B cell (primary cell): ENCODE data around the gene JSRP1. TPM values are rescaled to one million over a fixed set of nuclear protein-coding genes. Genes with fewer than 3 reads are reported as not detected.

ENCODE experiments used
- ATAC-seq: fragments of 200-7000 bp; cut with Tn5 transposase; one replicate; pipeline ENCODE4 v1.10.0; 2021; ENCODE audit warnings: low read depth, mild to moderate bottlenecking, moderate number of reproducible peaks, moderate library complexity
- CTCF ChIA-PET: fragments of 350-600 bp; sonication (Branson Sonifier 250); formaldehyde crosslinking; loops from one replicate; lab custom pipeline; 2021; ENCODE audit warnings: antibody characterized with exemption, inconsistent platforms; lab: Charles Lee
- POLR2A ChIA-PET: fragments of 350-600 bp; sonication (Branson Sonifier 250); formaldehyde crosslinking; loops from one replicate; lab custom pipeline; 2021; ENCODE audit warnings: antibody characterized with exemption; lab: Charles Lee
- DNase-seq: peaks from one replicate; pipeline ENCODE4 v3.0.0; 2013
- H2AFZ ChIP-seq: 2 replicates; pipeline ENCODE4 v1.6.1; 2012; ENCODE audit warnings: mild to moderate bottlenecking, low read depth, low read length; ENCODE audit not compliant: insufficient read depth, poor library complexity, severe bottlenecking
- H3K27ac ChIP-seq, 2 donors: 1 replicate in 1 of 2; 2 replicates in 1 of 2; pipeline ENCODE4 v1.5.1; 2012 to 2013; ENCODE audit warnings: low read length in 2 of 2, mild to moderate bottlenecking in 2 of 2, moderate library complexity in 1 of 2
- H3K27me3 ChIP-seq, 4 experiments: fragments of 200-600 bp in 1 of 4; sonication (generic) in 1 of 4; replicated peaks in 1 of 4; 1 replicate in 2 of 4; 2 replicates in 2 of 4; pipeline versions ENCODE4 v1.6.1 to v1.7.0; 2013 to 2016; ENCODE audit warnings: low read length in 3 of 4, mild to moderate bottlenecking in 2 of 4, mixed read lengths in 1 of 4, moderate library complexity in 1 of 4; ENCODE audit not compliant: insufficient read depth in 4 of 4, control insufficient read depth in 3 of 4; ENCODE audit errors: control extremely low read depth in 1 of 4
- H3K36me3 ChIP-seq, 2 experiments: replicated peaks in 1 of 2; 1 replicate in 1 of 2; 2 replicates in 1 of 2; pipeline versions ENCODE4 v1.6.1 to v1.7.1; 2013; ENCODE audit warnings: low read length in 1 of 2; ENCODE audit not compliant: insufficient read depth in 2 of 2, control insufficient read depth in 1 of 2; ENCODE audit errors: control extremely low read depth in 1 of 2, extremely low read depth in 1 of 2
- H3K4me1 ChIP-seq, 2 donors: fragments of 200-600 bp in 1 of 2; sonication (generic) in 1 of 2; 1 replicate in 1 of 2; 2 replicates in 1 of 2; pipeline versions ENCODE4 v1.5.1 to v1.6.1; 2013 to 2017; ENCODE audit warnings: low read length in 2 of 2; ENCODE audit not compliant: control insufficient read depth in 2 of 2, insufficient read depth in 2 of 2
- H3K4me2 ChIP-seq: replicated peaks from 2 replicates; pipeline ENCODE3; 2012; ENCODE audit warnings: mild to moderate bottlenecking, low read depth, low read length; ENCODE audit not compliant: poor library complexity, severe bottlenecking
- H3K4me3 ChIP-seq, 5 experiments: fragments of 200-600 bp in 1 of 5; sonication (generic) in 1 of 5; 1 replicate in 3 of 5; 2 replicates in 2 of 5; pipeline versions ENCODE4 v1.5.1 to v1.7.0; 2011 to 2016; ENCODE audit warnings: low read length in 4 of 5, mild to moderate bottlenecking in 4 of 5, low read depth in 2 of 5, control low read depth in 1 of 5, moderate library complexity in 1 of 5; ENCODE audit not compliant: insufficient read depth in 1 of 5; ENCODE audit errors: control extremely low read depth in 1 of 5, extremely low read depth in 1 of 5
- H3K79me2 ChIP-seq: fragments of 200-600 bp; sonication (generic); one replicate; pipeline ENCODE4 v1.6.0; 2016; ENCODE audit warnings: low read length; ENCODE audit not compliant: control insufficient read depth, insufficient read depth
- H3K9ac ChIP-seq: fragments of 200-600 bp; sonication (generic); 2 replicates; pipeline ENCODE4 v1.6.1; 2017; ENCODE audit warnings: mild to moderate bottlenecking, low read length, moderate library complexity
- H3K9me3 ChIP-seq, 3 donors: one replicate each; pipeline versions ENCODE4 v1.6.1 to v1.7.1; 2013; ENCODE audit warnings: low read length in 2 of 3; ENCODE audit not compliant: control insufficient read depth in 2 of 3, insufficient read depth in 1 of 3; ENCODE audit errors: control extremely low read depth in 1 of 3
- H4K20me1 ChIP-seq: 2 replicates; pipeline ENCODE4 v1.6.0; 2012; ENCODE audit warnings: mild to moderate bottlenecking, low read length; ENCODE audit not compliant: insufficient read depth, control insufficient read depth, poor library complexity, severe bottlenecking
- H3K27ac Mint-ChIP-seq: one replicate; pipeline ENCODE4 v1.8.0; 2021; ENCODE audit warnings: mixed read lengths
- H3K27me3 Mint-ChIP-seq: one replicate; pipeline ENCODE4 v1.8.0; 2021; ENCODE audit warnings: mixed read lengths
- H3K4me1 Mint-ChIP-seq: one replicate; pipeline ENCODE4 v1.8.0; 2021; ENCODE audit warnings: mixed read lengths
- H3K4me3 Mint-ChIP-seq: one replicate; pipeline ENCODE4 v1.8.0; 2021; ENCODE audit warnings: mixed read lengths
- H3K9me3 Mint-ChIP-seq: one replicate; pipeline ENCODE4 v1.8.0; 2022; ENCODE audit warnings: mixed read lengths; ENCODE audit not compliant: insufficient read depth
- EZH2 ChIP-seq: IDR thresholded peaks from 2 replicates; pipeline ENCODE4 v1.6.1; 2012; ENCODE audit warnings: borderline replicate concordance, low read depth, mild to moderate bottlenecking, moderate library complexity, low read length; ENCODE audit not compliant: insufficient read depth, poor library complexity, severe bottlenecking
- WGBS: methylation state at CpG from one replicate; pipeline ENCODE4 v1.1.5; 2013; ENCODE audit warnings: missing lambda C conversion rate; ENCODE audit not compliant: insufficient coverage; 5-methylcytosine and 5-hydroxymethylcytosine counted together
- intact Hi-C: fragments of 100-400 bp; cut with micrococcal nuclease; formaldehyde crosslinking; loops from one replicate; pipeline ENCODE4 v1.10.0; 2022
- polyA plus RNA-seq: library from polyadenylated mRNA; depleted of rRNA; stranded (reverse); fragments of >200 nt; gene quantifications from 2 replicates; pipeline ENCODE4 v1.2.3, GENCODE V29; 2012
- total RNA-seq, 2 donors: library from RNA; stranded (reverse); fragments of 120-200 nt in 1 of 2; gene quantifications; 1 replicate in 1 of 2; 2 replicates in 1 of 2; pipeline versions ENCODE4 v1.2.3 to v1.2.4, GENCODE V29; 2013 to 2022
- TF ChIP-seq, protein P1 (sequence below): fragments of 200-600 bp; IDR thresholded peaks from one replicate; pipeline ENCODE4 v1.8.0; 2022; ENCODE audit warnings: antibody characterized with exemption, mild to moderate bottlenecking

The JSRP1 gene
- total and polyA plus RNA-seq, 2 donors (not counting 1 experiment from before 2014, with no cell fraction given): 2.1 to 3.0 TPM

DNA sequence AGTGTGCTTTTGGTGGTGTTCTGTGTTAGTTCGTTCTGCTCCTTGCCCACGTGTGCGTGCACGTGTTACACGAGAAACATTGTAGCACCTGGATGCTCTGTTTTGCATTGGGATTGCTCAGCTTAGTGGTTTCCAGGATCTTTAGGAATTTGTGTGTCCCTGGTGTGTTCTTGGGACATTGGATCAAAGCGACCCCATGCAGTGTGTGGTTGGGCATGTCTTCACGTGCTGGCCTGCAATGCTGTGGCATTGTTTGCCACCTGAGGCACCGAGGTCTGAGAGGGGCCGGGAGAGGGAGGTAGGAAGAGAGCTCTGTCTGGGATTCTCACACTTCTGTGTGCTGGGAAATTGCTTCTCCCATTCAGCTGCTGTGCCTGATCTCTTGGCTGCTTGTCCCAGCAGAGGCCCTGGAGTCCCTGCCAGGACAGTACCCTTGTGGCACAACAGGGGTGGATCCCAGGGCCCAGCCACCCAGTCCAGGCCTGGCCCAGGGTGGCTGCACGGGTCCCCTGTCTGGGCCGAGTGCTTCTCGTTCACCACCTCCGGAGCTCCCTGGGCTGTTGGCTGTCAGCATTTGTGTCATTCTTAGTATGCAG is 31.4 kb downstream of the JSRP1 start:
- no peak for ATAC-seq
- Histone ChIP-seq H3K4me3 (no peak overlapping the region), H3K27ac (peak overlapping the region; percentile 43 to 63), H3K36me3 (peaks cover 0 to 51% of the 10 kb centered on the region in 2 experiments), H3K4me1 (peaks cover 16 to 40% of the 10 kb centered on the region in 2 donors), H2AFZ (no peak overlapping the region), H3K9ac (no peak overlapping the region), H3K79me2 (peaks cover 17% of the 10 kb centered on the region), H3K4me2 (no peak overlapping the region), H3K27me3 (no peaks in the 10 kb centered on the region), H3K9me3 (no peaks in the 10 kb centered on the region), H4K20me1 (peaks cover 26% of the 10 kb centered on the region)
- 95% methylated on average over 13 of the region's 13 CpGs for WGBS
- ChIA-PET POLR2A (no interaction called here), CTCF (no interaction called here)
- TF ChIP-seq, protein P1, sequence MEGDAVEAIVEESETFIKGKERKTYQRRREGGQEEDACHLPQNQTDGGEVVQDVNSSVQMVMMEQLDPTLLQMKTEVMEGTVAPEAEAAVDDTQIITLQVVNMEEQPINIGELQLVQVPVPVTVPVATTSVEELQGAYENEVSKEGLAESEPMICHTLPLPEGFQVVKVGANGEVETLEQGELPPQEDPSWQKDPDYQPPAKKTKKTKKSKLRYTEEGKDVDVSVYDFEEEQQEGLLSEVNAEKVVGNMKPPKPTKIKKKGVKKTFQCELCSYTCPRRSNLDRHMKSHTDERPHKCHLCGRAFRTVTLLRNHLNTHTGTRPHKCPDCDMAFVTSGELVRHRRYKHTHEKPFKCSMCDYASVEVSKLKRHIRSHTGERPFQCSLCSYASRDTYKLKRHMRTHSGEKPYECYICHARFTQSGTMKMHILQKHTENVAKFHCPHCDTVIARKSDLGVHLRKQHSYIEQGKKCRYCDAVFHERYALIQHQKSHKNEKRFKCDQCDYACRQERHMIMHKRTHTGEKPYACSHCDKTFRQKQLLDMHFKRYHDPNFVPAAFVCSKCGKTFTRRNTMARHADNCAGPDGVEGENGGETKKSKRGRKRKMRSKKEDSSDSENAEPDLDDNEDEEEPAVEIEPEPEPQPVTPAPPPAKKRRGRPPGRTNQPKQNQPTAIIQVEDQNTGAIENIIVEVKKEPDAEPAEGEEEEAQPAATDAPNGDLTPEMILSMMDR: no peak
- no peak for TF ChIP-seq EZH2
- H3K4me3 Mint-ChIP-seq: peak overlapping the region; percentile 58
- H3K4me1 Mint-ChIP-seq: peaks cover 36% of the 10 kb centered on the region
- H3K9me3 Mint-ChIP-seq: no peaks in the 10 kb centered on the region
- H3K27me3 Mint-ChIP-seq: no peaks in the 10 kb centered on the region
- peak overlapping the region; percentile 95 for H3K27ac Mint-ChIP-seq
- no peak for DNase-seq
- intact Hi-C loops: loop anchor here (1.0 kb wide), 2 partner anchors 11 to 57 kb away; partner anchors contain the start of genes PLEKHJ1 and SF3A2

DNA sequence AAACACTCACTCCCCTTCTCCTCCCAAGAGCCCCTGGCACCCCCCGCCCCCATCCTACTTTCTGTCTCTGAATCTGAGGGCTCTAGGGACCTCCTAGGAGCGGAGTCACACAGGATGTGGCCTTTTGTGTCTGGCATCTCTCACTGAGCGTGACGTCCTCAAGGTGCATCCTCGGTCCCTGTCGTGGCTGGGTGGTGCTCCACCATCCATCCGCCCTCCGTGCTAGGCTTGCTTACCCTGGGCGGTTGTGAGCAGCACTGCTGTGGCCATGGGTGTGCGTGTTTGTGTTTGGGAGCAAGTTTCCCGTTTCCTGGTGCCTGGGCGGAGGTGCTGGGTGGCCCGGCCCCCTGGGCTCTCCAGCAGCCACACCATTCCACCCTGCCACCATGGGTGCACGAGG is 32.3 kb downstream of the JSRP1 start:
- no peak for TF ChIP-seq EZH2
- TF ChIP-seq, protein P1: no peak
- H4K20me1 ChIP-seq: peaks cover 20% of the 10 kb centered on the region
- no peaks in the 10 kb centered on the region for H3K9me3 Mint-ChIP-seq
- no peak overlapping the region for H3K4me3 ChIP-seq
- no peaks in the 10 kb centered on the region for H3K9me3 ChIP-seq
- ChIA-PET CTCF (interaction anchor here (0.9 to 2.7 kb wide), 3 partner anchors 50 to 68 kb away, joined by 3 to 13 read pairs (median 6); no protein-coding TSS in a partner anchor), POLR2A (interaction anchor here (0.6 kb wide), 2 partner anchors 12 to 72 kb away, joined by 3 to 4 read pairs; partner anchors contain the start of genes AP3D1 and PLEKHJ1)
- intact Hi-C loops: loop anchor here (1.0 kb wide), 2 partner anchors 12 to 56 kb away; partner anchors contain the start of genes PLEKHJ1 and SF3A2
- peaks cover 36% of the 10 kb centered on the region for H3K4me1 Mint-ChIP-seq
- peaks cover 16 to 37% of the 10 kb centered on the region in 2 donors for H3K4me1 ChIP-seq
- H3K4me3 Mint-ChIP-seq: peak overlapping the region; percentile 78
- H3K27ac Mint-ChIP-seq: peak overlapping the region; percentile 95
- DNase-seq (peak; percentile 85), ATAC-seq (peak; percentile 84)
- peak overlapping the region; percentile 41 for H3K4me2 ChIP-seq
- H3K27me3 ChIP-seq: no peaks in the 10 kb centered on the region
- H2AFZ ChIP-seq: no peak overlapping the region
- peaks cover 10% of the 10 kb centered on the region for H3K79me2 ChIP-seq
- WGBS: 10% methylated on average over 6 of the region's 14 CpGs
- H3K36me3 ChIP-seq: peaks cover 0 to 48% of the 10 kb centered on the region in 2 experiments
- peak overlapping the region; percentile 51 to 63 for H3K27ac ChIP-seq
- H3K9ac ChIP-seq: no peak overlapping the region
- no peaks in the 10 kb centered on the region for H3K27me3 Mint-ChIP-seq
